ENCODE results near the gene FAM241B.

Gene FAM241B

DNA sequence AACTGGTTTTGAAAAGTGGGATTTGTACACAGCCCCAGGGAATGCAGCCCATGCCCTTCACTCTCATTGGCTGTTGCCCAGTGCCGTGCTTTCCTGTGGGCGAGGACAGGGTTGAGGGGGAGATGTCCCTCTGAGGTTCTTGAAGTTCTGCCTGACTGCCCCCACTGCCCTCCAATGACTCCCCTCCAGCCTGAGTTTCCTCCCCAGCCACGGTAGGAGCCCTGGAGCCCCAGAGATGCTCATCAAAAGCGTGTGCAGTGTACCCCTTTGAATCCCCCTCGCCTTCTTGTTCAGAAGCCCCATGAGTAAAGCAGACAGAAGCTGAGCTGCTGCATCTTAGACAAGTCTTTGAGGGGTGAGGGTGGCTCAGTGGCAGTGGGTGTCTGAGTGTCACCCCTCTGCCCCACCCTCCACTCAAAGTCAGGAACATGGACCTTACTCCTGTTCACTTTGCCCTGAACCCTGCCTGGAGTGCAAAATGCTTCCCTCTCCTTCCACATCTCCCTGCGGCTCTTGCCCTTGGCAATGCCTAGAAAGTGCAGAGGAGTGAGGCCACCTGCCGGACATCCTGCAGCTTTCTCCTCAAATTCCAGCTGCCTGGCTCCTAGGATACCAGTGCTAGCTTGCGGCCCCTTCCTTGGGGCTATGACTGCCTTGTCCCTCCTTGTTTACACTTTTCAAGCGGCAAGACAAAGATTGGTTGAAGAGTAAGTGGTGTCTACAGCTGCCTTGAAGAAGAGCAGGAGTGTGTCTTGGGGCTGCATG, 19.9 kb downstream of the FAM241B start:
- H3K4me3 ChIP-seq (ENCODE audit: insufficient read depth, low read depth, low read length, poor library complexity, severe bottlenecking), result no peak overlapping the region
- H3K9me3 ChIP-seq (ENCODE audit: control insufficient read depth, low read length), result no peaks in the 10 kb centered on the region
- peaks cover 11% of the 10 kb centered on the region for H3K4me1 ChIP-seq (ENCODE audit: control insufficient read depth, insufficient read depth, low read length, poor library complexity, severe bottlenecking)
- no peak overlapping the region for H3K27ac ChIP-seq (ENCODE audit: insufficient read depth, low read length, poor library complexity, severe bottlenecking)
- H3K36me3 ChIP-seq (ENCODE audit: control insufficient read depth, insufficient read depth, low read length), result no peaks in the 10 kb centered on the region
- no peak for DNase-seq
- no peaks in the 10 kb centered on the region for H3K27me3 ChIP-seq (replicated peaks; ENCODE audit: control insufficient read depth, insufficient read depth, low read length, poor library complexity, severe bottlenecking)

DNA sequence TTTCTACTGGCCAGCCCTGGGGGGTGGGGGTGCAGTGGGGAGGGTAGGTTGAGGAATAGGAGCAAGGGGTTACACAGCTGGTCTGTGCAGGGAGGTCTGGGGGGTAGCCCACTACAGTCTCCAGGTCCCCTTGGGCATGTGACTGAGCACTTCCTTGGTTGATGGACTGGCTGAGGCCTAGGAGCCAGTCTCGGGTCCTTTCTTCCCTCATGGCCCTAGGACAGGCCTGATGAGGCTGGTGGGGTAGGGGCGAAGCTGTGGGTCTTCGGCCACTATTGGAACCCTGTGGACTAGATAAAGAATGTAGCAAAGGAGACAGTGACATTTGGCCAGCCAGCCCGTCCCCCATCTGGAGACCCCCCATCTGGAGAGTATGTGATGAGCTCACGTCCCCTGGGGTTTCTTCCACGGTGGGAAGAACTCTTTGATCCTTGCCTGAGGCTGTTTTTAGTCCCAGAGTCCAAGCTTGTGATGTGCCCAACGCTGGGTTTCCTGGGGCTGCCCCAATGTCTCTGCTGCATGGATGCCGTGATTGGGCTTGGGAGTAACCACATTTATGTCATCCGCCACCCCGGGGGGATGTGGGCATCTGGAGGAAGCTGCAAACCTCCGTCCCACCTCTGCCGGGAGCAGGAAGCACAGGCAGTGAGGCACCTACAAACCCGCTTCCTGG, 20.7 kb downstream of the FAM241B start:
- DNase-seq, result no peak
- Histone ChIP-seq H3K9me3 (ENCODE audit: control insufficient read depth, low read length) (no peaks in the 10 kb centered on the region), H3K27me3 (replicated peaks; ENCODE audit: control insufficient read depth, insufficient read depth, low read length, poor library complexity, severe bottlenecking) (no peaks in the 10 kb centered on the region), H3K4me3 (ENCODE audit: insufficient read depth, low read depth, low read length, poor library complexity, severe bottlenecking) (no peak overlapping the region), H3K27ac (ENCODE audit: insufficient read depth, low read length, poor library complexity, severe bottlenecking) (no peak overlapping the region), H3K36me3 (ENCODE audit: control insufficient read depth, insufficient read depth, low read length) (no peaks in the 10 kb centered on the region), H3K4me1 (ENCODE audit: control insufficient read depth, insufficient read depth, low read length, poor library complexity, severe bottlenecking) (peaks cover 11% of the 10 kb centered on the region)

DNA sequence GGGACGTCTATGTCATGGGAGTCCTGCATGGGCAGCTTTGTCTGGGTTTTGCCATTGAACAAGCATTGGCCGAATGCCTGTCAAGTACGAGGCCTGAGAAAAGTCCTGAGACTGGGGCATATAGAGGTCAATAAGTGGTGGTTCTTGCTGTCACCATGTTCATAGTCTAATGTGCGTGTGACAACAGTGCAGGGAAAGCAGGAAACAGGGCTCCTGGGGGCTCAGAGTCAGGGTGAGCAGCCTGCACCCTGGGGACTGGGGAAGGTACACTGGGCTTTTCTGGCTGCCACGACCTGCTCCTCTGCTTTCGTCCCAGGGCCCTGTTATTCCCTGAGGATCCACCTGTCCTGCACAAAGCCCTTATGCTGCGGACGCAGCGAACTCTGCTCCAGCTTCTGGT, 21.3 kb downstream of the FAM241B start:
- no peak for DNase-seq
- Histone ChIP-seq H3K27ac (ENCODE audit: insufficient read depth, low read length, poor library complexity, severe bottlenecking) (no peak overlapping the region), H3K4me1 (ENCODE audit: control insufficient read depth, insufficient read depth, low read length, poor library complexity, severe bottlenecking) (peaks cover 11% of the 10 kb centered on the region), H3K36me3 (ENCODE audit: control insufficient read depth, insufficient read depth, low read length) (no peaks in the 10 kb centered on the region), H3K27me3 (replicated peaks; ENCODE audit: control insufficient read depth, insufficient read depth, low read length, poor library complexity, severe bottlenecking) (no peaks in the 10 kb centered on the region), H3K4me3 (ENCODE audit: insufficient read depth, low read depth, low read length, poor library complexity, severe bottlenecking) (no peak overlapping the region), H3K9me3 (ENCODE audit: control insufficient read depth, low read length) (no peaks in the 10 kb centered on the region)

GRCh38 chr10:69652111-69652856, 22.2 kb downstream of the FAM241B start:
- Histone ChIP-seq H3K27me3 (replicated peaks; ENCODE audit: control insufficient read depth, insufficient read depth, low read length, poor library complexity, severe bottlenecking) (no peaks in the 10 kb centered on the region), H3K4me3 (ENCODE audit: insufficient read depth, low read depth, low read length, poor library complexity, severe bottlenecking) (no peak overlapping the region)

GRCh38 chr10:69652857-69653199, 22.8 kb downstream of the FAM241B start:
- Histone ChIP-seq H3K4me1 (ENCODE audit: control insufficient read depth, insufficient read depth, low read length, poor library complexity, severe bottlenecking) (peaks cover 11% of the 10 kb centered on the region), H3K27me3 (replicated peaks; ENCODE audit: control insufficient read depth, insufficient read depth, low read length, poor library complexity, severe bottlenecking) (no peaks in the 10 kb centered on the region), H3K4me3 (ENCODE audit: insufficient read depth, low read depth, low read length, poor library complexity, severe bottlenecking) (no peak overlapping the region), H3K36me3 (ENCODE audit: control insufficient read depth, insufficient read depth, low read length) (no peaks in the 10 kb centered on the region), H3K9me3 (ENCODE audit: control insufficient read depth, low read length) (no peaks in the 10 kb centered on the region), H3K27ac (ENCODE audit: insufficient read depth, low read length, poor library complexity, severe bottlenecking) (no peak overlapping the region)
- DNase-seq, result no peak

More at GRCh38 chr10:69652111-69652856, 22.2 kb downstream of the FAM241B start:
- no peaks in the 10 kb centered on the region for H3K9me3 ChIP-seq (ENCODE audit: control insufficient read depth, low read length)
- no peaks in the 10 kb centered on the region for H3K36me3 ChIP-seq (ENCODE audit: control insufficient read depth, insufficient read depth, low read length)
- no peak overlapping the region for H3K27ac ChIP-seq (ENCODE audit: insufficient read depth, low read length, poor library complexity, severe bottlenecking)
- H3K4me1 ChIP-seq (ENCODE audit: control insufficient read depth, insufficient read depth, low read length, poor library complexity, severe bottlenecking), result peaks cover 11% of the 10 kb centered on the region
- DNase-seq, result no peak

GRCh38 chr10:69653561-69653960, 23.5 kb downstream of the FAM241B start:
- Histone ChIP-seq H3K9me3 (ENCODE audit: control insufficient read depth, low read length) (no peaks in the 10 kb centered on the region), H3K27ac (ENCODE audit: insufficient read depth, low read length, poor library complexity, severe bottlenecking) (no peak overlapping the region), H3K27me3 (replicated peaks; ENCODE audit: control insufficient read depth, insufficient read depth, low read length, poor library complexity, severe bottlenecking) (no peaks in the 10 kb centered on the region), H3K4me3 (ENCODE audit: insufficient read depth, low read depth, low read length, poor library complexity, severe bottlenecking) (no peak overlapping the region), H3K4me1 (ENCODE audit: control insufficient read depth, insufficient read depth, low read length, poor library complexity, severe bottlenecking) (peaks cover 11% of the 10 kb centered on the region), H3K36me3 (ENCODE audit: control insufficient read depth, insufficient read depth, low read length) (no peaks in the 10 kb centered on the region)
- no peak for DNase-seq

- no peak overlapping the region for H3K27ac ChIP-seq (ENCODE audit: insufficient read depth, low read length, poor library complexity, severe bottlenecking)
- DNase-seq, result no peak
- H3K4me3 ChIP-seq (ENCODE audit: insufficient read depth, low read depth, low read length, poor library complexity, severe bottlenecking), result no peak overlapping the region
- H3K9me3 ChIP-seq (ENCODE audit: control insufficient read depth, low read length), result no peaks in the 10 kb centered on the region
- H3K27me3 ChIP-seq (replicated peaks; ENCODE audit: control insufficient read depth, insufficient read depth, low read length, poor library complexity, severe bottlenecking), result no peaks in the 10 kb centered on the region
- H3K4me1 ChIP-seq (ENCODE audit: control insufficient read depth, insufficient read depth, low read length, poor library complexity, severe bottlenecking), result peaks cover 11% of the 10 kb centered on the region
- H3K36me3 ChIP-seq (ENCODE audit: control insufficient read depth, insufficient read depth, low read length), result no peaks in the 10 kb centered on the region
These were observed 25.2 kb downstream of the FAM241B start for GRCh38 chr10:69655124-69655867.

- H3K36me3 ChIP-seq (ENCODE audit: control insufficient read depth, insufficient read depth, low read length), result no peaks in the 10 kb centered on the region
- DNase-seq, result no peak
- H3K4me3 ChIP-seq (ENCODE audit: insufficient read depth, low read depth, low read length, poor library complexity, severe bottlenecking), result no peak overlapping the region
- H3K9me3 ChIP-seq (ENCODE audit: control insufficient read depth, low read length), result no peaks in the 10 kb centered on the region
- H3K4me1 ChIP-seq (ENCODE audit: control insufficient read depth, insufficient read depth, low read length, poor library complexity, severe bottlenecking), result peaks cover 5% of the 10 kb centered on the region
- no peak overlapping the region for H3K27ac ChIP-seq (ENCODE audit: insufficient read depth, low read length, poor library complexity, severe bottlenecking)
- no peaks in the 10 kb centered on the region for H3K27me3 ChIP-seq (replicated peaks; ENCODE audit: control insufficient read depth, insufficient read depth, low read length, poor library complexity, severe bottlenecking)
These were observed 26.0 kb downstream of the FAM241B start for GRCh38 chr10:69655868-69656555.

- no peak for DNase-seq
- Histone ChIP-seq H3K27me3 (replicated peaks; ENCODE audit: control insufficient read depth, insufficient read depth, low read length, poor library complexity, severe bottlenecking) (no peaks in the 10 kb centered on the region), H3K36me3 (ENCODE audit: control insufficient read depth, insufficient read depth, low read length) (no peaks in the 10 kb centered on the region), H3K27ac (ENCODE audit: insufficient read depth, low read length, poor library complexity, severe bottlenecking) (no peak overlapping the region), H3K4me1 (ENCODE audit: control insufficient read depth, insufficient read depth, low read length, poor library complexity, severe bottlenecking) (no peaks in the 10 kb centered on the region), H3K9me3 (ENCODE audit: control insufficient read depth, low read length) (no peaks in the 10 kb centered on the region), H3K4me3 (ENCODE audit: insufficient read depth, low read depth, low read length, poor library complexity, severe bottlenecking) (no peak overlapping the region)
These were observed 26.8 kb downstream of the FAM241B start for GRCh38 chr10:69656742-69657269.

Data from effector memory CD4-positive, alpha-beta T cell (primary cell).